Lung (tissue), 12 donors: Measurements from ENCODE around the gene FOXJ3. TPM values are rescaled to one million over a fixed set of nuclear protein-coding genes. Genes with fewer than 3 reads are reported as not detected.

Experiments
- ATAC-seq: fragments of 200-7000 bp; cut with Tn5 transposase; one replicate; pipeline ENCODE4 v1.9.1; 2020; ENCODE audit warnings: moderate number of reproducible peaks; ENCODE audit not compliant: insufficient read depth, low FRiP score
- DNase-seq, 3 donors: peaks; one replicate each; pipeline ENCODE4 v3.0.0-alpha.2; 2013 to 2017
- H3K27ac ChIP-seq, 2 donors: one replicate each; pipeline ENCODE4 v1.5.1; 2013; ENCODE audit warnings: mild to moderate bottlenecking in 2 of 2, moderate library complexity in 2 of 2, control low read depth in 1 of 2, inconsistent platforms in 1 of 2, low read depth in 1 of 2, low read length in 1 of 2
- H3K27me3 ChIP-seq, 3 donors: one replicate each; pipeline ENCODE4 v1.5.1; 2013; ENCODE audit warnings: low read length in 2 of 3; ENCODE audit not compliant: control insufficient read depth in 3 of 3, insufficient read depth in 3 of 3
- H3K36me3 ChIP-seq, 4 donors: one replicate each; pipeline ENCODE4 v1.5.1; 2013; ENCODE audit warnings: low read length in 4 of 4, mild to moderate bottlenecking in 1 of 4, moderate library complexity in 1 of 4; ENCODE audit not compliant: control insufficient read depth in 4 of 4, insufficient read depth in 4 of 4
- H3K4me1 ChIP-seq, 5 donors: one replicate each; pipeline ENCODE4 v1.5.1; 2013; ENCODE audit warnings: low read length in 5 of 5, mild to moderate bottlenecking in 2 of 5, moderate library complexity in 1 of 5; ENCODE audit not compliant: control insufficient read depth in 5 of 5, insufficient read depth in 5 of 5
- H3K4me3 ChIP-seq: one replicate; pipeline ENCODE4 v1.5.1; 2013; ENCODE audit warnings: mild to moderate bottlenecking, control low read depth, moderate library complexity
- H3K9ac ChIP-seq, 2 donors: one replicate each; pipeline ENCODE4 v1.5.1; 2013; ENCODE audit warnings: low read length in 2 of 2, control low read depth in 1 of 2; ENCODE audit not compliant: insufficient read depth in 1 of 2
- H3K9me3 ChIP-seq, 4 donors: one replicate each; pipeline ENCODE4 v1.5.1; 2013; ENCODE audit warnings: low read length in 3 of 4, mild to moderate bottlenecking in 1 of 4, moderate library complexity in 1 of 4; ENCODE audit not compliant: control insufficient read depth in 4 of 4, insufficient read depth in 3 of 4
- WGBS, 2 donors: extraction: QIAGEN DNeasy Blood & Tissue Kit; methylation state at CpG; one replicate each; pipeline ENCODE4 v1.1.7; 2013; 5-methylcytosine and 5-hydroxymethylcytosine counted together
- polyA plus RNA-seq, 2 donors: library from polyadenylated mRNA; stranded (reverse); fragments of 200-250 nt; gene quantifications; one replicate each; pipeline ENCODE4 v1.2.1, GENCODE V29; 2013
- total RNA-seq, 2 donors: library from RNA; depleted of rRNA in 1 of 2; stranded (reverse); fragments of >200 nt in 1 of 2; gene quantifications; one replicate each; pipeline ENCODE4 v1.2.1, GENCODE V29; 2014 to 2021
- TF ChIP-seq, protein P1 (sequence below): IDR thresholded peaks from 2 replicates; pipeline ENCODE4 v1.5.1; 2012; ENCODE audit warnings: mild to moderate bottlenecking; ENCODE audit errors: control extremely low read depth, extremely low read depth
- donor health status: control.
- donor health status: control.
- donor health status: Bipolar disorder and iron deficiency.
- donor health status: healthy.
- donor health status: DM: yes; HTN: yes; CAD: no.

FOXJ3 gene
- total and polyA plus RNA-seq, 4 donors = 11.9 to 106 (median 26.6) TPM

DNA sequence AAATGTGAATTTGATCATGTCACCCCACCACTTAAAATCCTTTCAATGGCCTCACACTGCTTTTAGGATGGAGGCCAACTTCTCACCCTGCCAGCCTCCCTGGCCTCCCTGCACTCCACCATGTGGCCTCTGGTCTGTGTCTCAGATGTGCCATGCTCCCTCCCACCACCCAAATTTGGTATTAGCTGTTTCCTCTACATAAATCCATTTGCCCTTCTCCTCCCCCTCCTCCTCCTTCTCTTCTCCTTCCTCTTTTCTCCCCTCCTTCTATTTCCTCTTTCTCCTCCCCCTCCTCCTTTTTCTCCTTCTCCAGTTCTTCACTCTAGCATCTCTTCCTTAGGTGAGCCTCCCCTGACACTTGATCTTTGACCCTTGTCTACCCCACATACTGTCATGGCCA is 198.6 kb downstream of the FOXJ3 start:
- no peak overlapping the region for H3K4me3 ChIP-seq
- no peak for DNase-seq
- H3K27me3 ChIP-seq = no peaks in the 10 kb centered on the region
- H3K9ac ChIP-seq = no peak overlapping the region
- TF ChIP-seq, protein P1, sequence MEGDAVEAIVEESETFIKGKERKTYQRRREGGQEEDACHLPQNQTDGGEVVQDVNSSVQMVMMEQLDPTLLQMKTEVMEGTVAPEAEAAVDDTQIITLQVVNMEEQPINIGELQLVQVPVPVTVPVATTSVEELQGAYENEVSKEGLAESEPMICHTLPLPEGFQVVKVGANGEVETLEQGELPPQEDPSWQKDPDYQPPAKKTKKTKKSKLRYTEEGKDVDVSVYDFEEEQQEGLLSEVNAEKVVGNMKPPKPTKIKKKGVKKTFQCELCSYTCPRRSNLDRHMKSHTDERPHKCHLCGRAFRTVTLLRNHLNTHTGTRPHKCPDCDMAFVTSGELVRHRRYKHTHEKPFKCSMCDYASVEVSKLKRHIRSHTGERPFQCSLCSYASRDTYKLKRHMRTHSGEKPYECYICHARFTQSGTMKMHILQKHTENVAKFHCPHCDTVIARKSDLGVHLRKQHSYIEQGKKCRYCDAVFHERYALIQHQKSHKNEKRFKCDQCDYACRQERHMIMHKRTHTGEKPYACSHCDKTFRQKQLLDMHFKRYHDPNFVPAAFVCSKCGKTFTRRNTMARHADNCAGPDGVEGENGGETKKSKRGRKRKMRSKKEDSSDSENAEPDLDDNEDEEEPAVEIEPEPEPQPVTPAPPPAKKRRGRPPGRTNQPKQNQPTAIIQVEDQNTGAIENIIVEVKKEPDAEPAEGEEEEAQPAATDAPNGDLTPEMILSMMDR = no peak
- H3K27ac ChIP-seq = no peak overlapping the region
- no peak for ATAC-seq
- H3K4me1 ChIP-seq = peaks cover 0 to 3% (median 0%) of the 10 kb centered on the region in 5 donors
- no peaks in the 10 kb centered on the region for H3K9me3 ChIP-seq
- H3K36me3 ChIP-seq = no peaks in the 10 kb centered on the region

GRCh38 chr1:42135426-42135825 is 199.6 kb downstream of the FOXJ3 start:
- ATAC-seq (peak; percentile 48), DNase-seq (peak in 1 of 3 donors; percentile 64)
- no peaks in the 10 kb centered on the region for H3K27me3 ChIP-seq
- TF ChIP-seq, protein P1 = no peak
- no peak overlapping the region for H3K4me3 ChIP-seq
- no peaks in the 10 kb centered on the region for H3K36me3 ChIP-seq
- H3K4me1 ChIP-seq = peaks cover 0 to 3% (median 2%) of the 10 kb centered on the region in 5 donors
- no peaks in the 10 kb centered on the region for H3K9me3 ChIP-seq
- WGBS, 2 donors = 32 to 45% methylated on average over 3 of the region's 3 CpGs
- H3K9ac ChIP-seq = no peak overlapping the region
- H3K27ac ChIP-seq = no peak overlapping the region

GRCh38 chr1:42133809-42134526 is 201.1 kb downstream of the FOXJ3 start:
- ATAC-seq = no peak
- Histone ChIP-seq H3K27ac (no peak overlapping the region), H3K9ac (no peak overlapping the region), H3K4me3 (no peak overlapping the region), H3K27me3 (no peaks in the 10 kb centered on the region), H3K36me3 (no peaks in the 10 kb centered on the region), H3K9me3 (no peaks in the 10 kb centered on the region), H3K4me1 (peaks cover 0 to 8% (median 3%) of the 10 kb centered on the region in 5 donors)
- TF ChIP-seq, protein P1 = no peak
- 82 to 89% methylated on average over 10 of the region's 10 CpGs for WGBS, 2 donors
- no peak for DNase-seq

DNA sequence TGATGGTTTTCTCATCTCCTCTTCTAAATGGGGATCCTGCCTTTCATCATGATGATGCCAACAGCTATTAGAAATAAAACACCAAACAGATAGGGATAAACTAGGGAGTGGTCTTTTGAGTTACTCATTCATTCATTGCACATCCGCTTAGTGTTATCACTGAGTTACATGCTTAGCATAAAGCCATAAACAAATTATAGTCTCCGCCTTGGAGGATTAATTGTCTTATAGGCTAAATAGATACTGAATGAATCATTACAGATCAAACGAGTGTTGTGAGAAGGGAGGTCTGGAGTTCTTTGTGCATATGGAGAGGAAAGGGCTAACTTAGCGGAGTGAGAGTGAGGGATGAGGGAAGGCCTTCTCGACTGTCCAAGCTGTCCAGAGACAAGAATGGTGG is 201.6 kb downstream of the FOXJ3 start:
- H3K27ac ChIP-seq = no peak overlapping the region
- no peak overlapping the region for H3K4me3 ChIP-seq
- 92 to 97% methylated on average over 5 of the region's 5 CpGs for WGBS, 2 donors
- peaks cover 0 to 8% (median 3%) of the 10 kb centered on the region in 5 donors for H3K4me1 ChIP-seq
- H3K36me3 ChIP-seq = no peaks in the 10 kb centered on the region
- no peak overlapping the region for H3K9ac ChIP-seq
- no peaks in the 10 kb centered on the region for H3K9me3 ChIP-seq
- ATAC-seq (no peak), DNase-seq (no peak)
- no peaks in the 10 kb centered on the region for H3K27me3 ChIP-seq
- TF ChIP-seq, protein P1 = no peak
